Neural cell (in vitro differentiated cells): ENCODE results near the gene GGCX. TPM values are rescaled to one million over a fixed set of nuclear protein-coding genes. Genes with fewer than 3 reads are reported as not detected.

ENCODE experiments used
- H2AFZ ChIP-seq: fragments of 200-600, 300-800 bp; sonication (generic), shearing (Covaris generic); 2 replicates; pipeline ENCODE4 v1.6.0; 2014; ENCODE audit warnings: low read depth, mild to moderate bottlenecking, antibody characterized with exemption, low read length, moderate library complexity
- H3F3A ChIP-seq: fragments of 200-600 bp; shearing (Covaris generic); 2 replicates; pipeline ENCODE4 v1.6.1; 2016; ENCODE audit warnings: mild to moderate bottlenecking, moderate library complexity, mixed read lengths, antibody characterized with exemption, low read length; ENCODE audit not compliant: insufficient read depth, poor library complexity, severe bottlenecking
- H3K27ac ChIP-seq: fragments of 200-600, 300-800 bp; sonication (generic), shearing (Covaris generic); 2 replicates; pipeline ENCODE4 v1.5.1; 2014; ENCODE audit warnings: mild to moderate bottlenecking, low read length, moderate library complexity
- H3K27me3 ChIP-seq: fragments of 300-800, 200-600 bp; sonication (generic), shearing (Covaris generic); 2 replicates; pipeline ENCODE4 v1.6.0; 2014; ENCODE audit warnings: mild to moderate bottlenecking, low read depth, low read length, moderate library complexity; ENCODE audit not compliant: insufficient read depth
- H3K36me3 ChIP-seq: fragments of 300-800, 200-600 bp; sonication (generic), shearing (Covaris generic); 2 replicates; pipeline ENCODE4 v1.5.1; 2014; ENCODE audit warnings: mild to moderate bottlenecking, antibody characterized with exemption, low read length, moderate library complexity; ENCODE audit not compliant: insufficient read depth
- H3K4me2 ChIP-seq: fragments of 300-800, 200-600 bp; sonication (generic), shearing (Covaris generic); 2 replicates; pipeline ENCODE4 v1.6.0; 2014; ENCODE audit warnings: mild to moderate bottlenecking, low read length
- H3K4me3 ChIP-seq: fragments of 300-800, 200-600 bp; sonication (generic), shearing (Covaris generic); 2 replicates; pipeline ENCODE4 v1.5.1; 2014; ENCODE audit warnings: mild to moderate bottlenecking, low read length, moderate library complexity
- H3K79me2 ChIP-seq: fragments of 200-600 bp; shearing (Covaris generic); replicated peaks from 2 replicates; pipeline ENCODE4 v1.6.0; 2014; ENCODE audit warnings: mild to moderate bottlenecking, low read length, moderate library complexity; ENCODE audit not compliant: insufficient read depth
- H3K9ac ChIP-seq: fragments of 300-800, 200-600 bp; sonication (generic), shearing (Covaris generic); 2 replicates; pipeline ENCODE4 v1.6.1; 2016; ENCODE audit warnings: mild to moderate bottlenecking, low read length, mixed read lengths
- H3K9me2 ChIP-seq: fragments of 200-600 bp; shearing (Covaris generic); 2 replicates; pipeline ENCODE4 v1.6.1; 2016; ENCODE audit warnings: mild to moderate bottlenecking, low read length, mixed read lengths; ENCODE audit not compliant: insufficient read depth
- H3K9me3 ChIP-seq: fragments of 200-600, 300-800 bp; sonication (generic), shearing (Covaris generic); 2 replicates; pipeline ENCODE4 v1.6.1; 2016; ENCODE audit warnings: mild to moderate bottlenecking, mixed run types, low read length, moderate library complexity, mixed read lengths
- H4K20me1 ChIP-seq: fragments of 200-600 bp; shearing (Covaris generic); 2 replicates; pipeline ENCODE4 v1.6.1; 2016; ENCODE audit warnings: mild to moderate bottlenecking, mixed run types; ENCODE audit not compliant: insufficient read depth
- EP300 ChIP-seq: fragments of 450-650 bp; conservative IDR thresholded peaks from 2 replicates; pipeline ENCODE4 v1.6.1; 2014; ENCODE audit warnings: antibody characterized with exemption, mild to moderate bottlenecking, moderate library complexity; ENCODE audit not compliant: poor library complexity, severe bottlenecking
- EZH2 ChIP-seq: fragments of 200-600, 300-800 bp; shearing (Covaris generic), sonication (generic); IDR thresholded peaks from 2 replicates; pipeline ENCODE4 v1.6.1; 2014; ENCODE audit warnings: antibody characterized with exemption, low read length, borderline replicate concordance, mild to moderate bottlenecking; ENCODE audit not compliant: insufficient read depth, poor library complexity, severe bottlenecking
- MXI1 ChIP-seq: fragments of 450-650 bp; conservative IDR thresholded peaks from 2 replicates; pipeline ENCODE4 v1.6.1; 2014; ENCODE audit warnings: antibody characterized with exemption, mild to moderate bottlenecking; ENCODE audit not compliant: poor library complexity, severe bottlenecking
- POLR2AphosphoS5 ChIP-seq: IDR thresholded peaks from 2 replicates; pipeline ENCODE4 v1.6.1; 2012
- RAD21 ChIP-seq: fragments of 450-650 bp; conservative IDR thresholded peaks from 2 replicates; pipeline ENCODE4 v1.6.1; 2014; ENCODE audit warnings: antibody characterized with exemption, mild to moderate bottlenecking, moderate library complexity
- SMC3 ChIP-seq: fragments of 450-650 bp; conservative IDR thresholded peaks from 2 replicates; pipeline ENCODE4 v1.6.1; 2014; ENCODE audit warnings: antibody characterized with exemption, mild to moderate bottlenecking, moderate library complexity; ENCODE audit not compliant: poor library complexity
- TAF1 ChIP-seq: IDR thresholded peaks from 2 replicates; pipeline ENCODE4 v1.6.1; 2012; ENCODE audit warnings: low read depth
- polyA plus RNA-seq: library from polyadenylated mRNA; depleted of rRNA; stranded (reverse); fragments of >200 nt; gene quantifications from 2 replicates; pipeline ENCODE4 v1.2.3, GENCODE V29; 2014
- TF ChIP-seq, protein P1 (sequence below): fragments of 450-650 bp; IDR thresholded peaks from 2 replicates; pipeline ENCODE4 v1.5.1; 2014; ENCODE audit warnings: antibody characterized with exemption, mild to moderate bottlenecking, moderate library complexity; ENCODE audit not compliant: poor library complexity, severe bottlenecking
- TF ChIP-seq, protein P2 (sequence below): IDR thresholded peaks from 2 replicates; pipeline ENCODE4 v1.6.1; 2012; ENCODE audit warnings: borderline replicate concordance

The GGCX gene
- polyA plus RNA-seq, 1 donor from 2014 or later: 41.4 TPM

DNA sequence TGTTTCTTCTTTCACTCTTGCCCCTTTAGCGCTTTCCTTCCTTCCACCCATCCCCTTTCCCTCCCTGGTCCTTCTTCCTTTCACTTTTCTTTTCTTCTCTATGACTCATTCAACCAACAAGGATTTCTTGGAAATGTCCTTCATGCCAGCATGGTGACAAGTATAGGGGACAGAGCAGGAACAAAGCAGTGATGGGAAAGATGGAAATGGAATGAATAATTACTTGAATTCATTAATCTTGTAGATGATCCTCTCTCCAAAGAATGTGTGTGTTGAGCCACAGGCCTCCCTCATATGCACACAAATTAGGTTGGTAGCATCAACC lies 24.4 kb upstream of the GGCX start:
- no peak overlapping the region for H2AFZ ChIP-seq
- H3K9me2 ChIP-seq: no peaks in the 10 kb centered on the region
- no peaks in the 10 kb centered on the region for H3K36me3 ChIP-seq
- H3K9me3 ChIP-seq: no peaks in the 10 kb centered on the region
- no peak overlapping the region for H3K27ac ChIP-seq
- H3K79me2 ChIP-seq: no peaks in the 10 kb centered on the region
- H3K27me3 ChIP-seq: peaks cover 42% of the 10 kb centered on the region
- no peak overlapping the region for H3K4me2 ChIP-seq
- H3F3A ChIP-seq: no peaks in the 10 kb centered on the region
- no peak overlapping the region for H3K9ac ChIP-seq
- H3K4me3 ChIP-seq: no peak overlapping the region
- TF ChIP-seq RAD21 (no peak), EP300 (no peak), SMC3 (no peak), MXI1 (no peak), EZH2 (no peak), TAF1 (no peak), POLR2AphosphoS5 (no peak)
- TF ChIP-seq, protein P1, sequence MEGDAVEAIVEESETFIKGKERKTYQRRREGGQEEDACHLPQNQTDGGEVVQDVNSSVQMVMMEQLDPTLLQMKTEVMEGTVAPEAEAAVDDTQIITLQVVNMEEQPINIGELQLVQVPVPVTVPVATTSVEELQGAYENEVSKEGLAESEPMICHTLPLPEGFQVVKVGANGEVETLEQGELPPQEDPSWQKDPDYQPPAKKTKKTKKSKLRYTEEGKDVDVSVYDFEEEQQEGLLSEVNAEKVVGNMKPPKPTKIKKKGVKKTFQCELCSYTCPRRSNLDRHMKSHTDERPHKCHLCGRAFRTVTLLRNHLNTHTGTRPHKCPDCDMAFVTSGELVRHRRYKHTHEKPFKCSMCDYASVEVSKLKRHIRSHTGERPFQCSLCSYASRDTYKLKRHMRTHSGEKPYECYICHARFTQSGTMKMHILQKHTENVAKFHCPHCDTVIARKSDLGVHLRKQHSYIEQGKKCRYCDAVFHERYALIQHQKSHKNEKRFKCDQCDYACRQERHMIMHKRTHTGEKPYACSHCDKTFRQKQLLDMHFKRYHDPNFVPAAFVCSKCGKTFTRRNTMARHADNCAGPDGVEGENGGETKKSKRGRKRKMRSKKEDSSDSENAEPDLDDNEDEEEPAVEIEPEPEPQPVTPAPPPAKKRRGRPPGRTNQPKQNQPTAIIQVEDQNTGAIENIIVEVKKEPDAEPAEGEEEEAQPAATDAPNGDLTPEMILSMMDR: no peak
- TF ChIP-seq, protein P2, sequence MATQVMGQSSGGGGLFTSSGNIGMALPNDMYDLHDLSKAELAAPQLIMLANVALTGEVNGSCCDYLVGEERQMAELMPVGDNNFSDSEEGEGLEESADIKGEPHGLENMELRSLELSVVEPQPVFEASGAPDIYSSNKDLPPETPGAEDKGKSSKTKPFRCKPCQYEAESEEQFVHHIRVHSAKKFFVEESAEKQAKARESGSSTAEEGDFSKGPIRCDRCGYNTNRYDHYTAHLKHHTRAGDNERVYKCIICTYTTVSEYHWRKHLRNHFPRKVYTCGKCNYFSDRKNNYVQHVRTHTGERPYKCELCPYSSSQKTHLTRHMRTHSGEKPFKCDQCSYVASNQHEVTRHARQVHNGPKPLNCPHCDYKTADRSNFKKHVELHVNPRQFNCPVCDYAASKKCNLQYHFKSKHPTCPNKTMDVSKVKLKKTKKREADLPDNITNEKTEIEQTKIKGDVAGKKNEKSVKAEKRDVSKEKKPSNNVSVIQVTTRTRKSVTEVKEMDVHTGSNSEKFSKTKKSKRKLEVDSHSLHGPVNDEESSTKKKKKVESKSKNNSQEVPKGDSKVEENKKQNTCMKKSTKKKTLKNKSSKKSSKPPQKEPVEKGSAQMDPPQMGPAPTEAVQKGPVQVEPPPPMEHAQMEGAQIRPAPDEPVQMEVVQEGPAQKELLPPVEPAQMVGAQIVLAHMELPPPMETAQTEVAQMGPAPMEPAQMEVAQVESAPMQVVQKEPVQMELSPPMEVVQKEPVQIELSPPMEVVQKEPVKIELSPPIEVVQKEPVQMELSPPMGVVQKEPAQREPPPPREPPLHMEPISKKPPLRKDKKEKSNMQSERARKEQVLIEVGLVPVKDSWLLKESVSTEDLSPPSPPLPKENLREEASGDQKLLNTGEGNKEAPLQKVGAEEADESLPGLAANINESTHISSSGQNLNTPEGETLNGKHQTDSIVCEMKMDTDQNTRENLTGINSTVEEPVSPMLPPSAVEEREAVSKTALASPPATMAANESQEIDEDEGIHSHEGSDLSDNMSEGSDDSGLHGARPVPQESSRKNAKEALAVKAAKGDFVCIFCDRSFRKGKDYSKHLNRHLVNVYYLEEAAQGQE: no peak
- H4K20me1 ChIP-seq: no peaks in the 10 kb centered on the region

DNA sequence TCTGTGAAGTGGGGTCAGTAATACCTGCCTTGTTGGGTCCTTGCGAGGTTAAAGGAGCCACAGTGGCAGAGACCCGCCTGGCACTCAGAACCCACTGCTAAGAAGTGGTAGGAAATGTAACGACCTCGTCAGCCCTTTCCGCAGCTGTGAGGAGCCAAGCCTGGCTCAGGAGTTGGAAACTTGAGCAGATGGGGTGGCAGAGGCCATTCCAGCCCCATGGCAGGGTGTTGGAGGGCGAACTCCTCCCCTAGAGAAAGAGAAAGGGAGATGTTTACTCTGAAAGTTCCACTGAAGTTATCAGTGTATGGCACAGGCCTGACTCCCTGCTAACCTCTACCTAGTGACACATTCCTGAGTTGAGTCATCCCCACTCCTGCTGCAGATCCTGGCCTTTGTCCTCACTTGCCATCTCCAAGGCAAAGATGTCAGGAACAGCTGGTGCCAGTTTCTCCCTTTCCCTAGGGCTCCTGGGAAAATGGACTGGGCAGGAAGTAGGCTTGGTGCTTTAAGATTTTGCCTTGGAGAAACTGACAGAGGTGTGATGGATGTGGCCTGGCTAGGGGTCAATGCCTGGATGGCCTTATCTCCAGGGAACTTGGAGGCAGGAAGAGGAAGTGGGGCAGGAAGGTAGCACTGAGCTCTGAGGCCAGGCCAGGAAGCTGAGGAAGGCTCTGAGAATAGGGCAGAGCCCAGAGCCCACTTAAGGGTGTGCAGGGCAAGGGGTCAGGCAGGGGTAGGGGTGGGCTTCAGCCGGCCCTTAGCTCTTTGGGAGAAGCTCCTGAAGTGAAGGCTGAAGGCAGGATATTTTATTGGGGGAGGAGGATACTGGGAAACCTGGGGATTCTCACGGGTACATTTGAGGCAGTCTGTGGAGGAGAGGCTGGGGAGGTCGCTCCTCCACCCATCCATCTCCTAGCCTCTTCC lies 23.8 kb upstream of the GGCX start:
- Histone ChIP-seq H3K9me3 (no peaks in the 10 kb centered on the region), H3K79me2 (no peaks in the 10 kb centered on the region), H3K4me2 (no peak overlapping the region), H3F3A (no peaks in the 10 kb centered on the region), H3K9ac (no peak overlapping the region), H3K27me3 (peaks cover 42% of the 10 kb centered on the region), H3K36me3 (no peaks in the 10 kb centered on the region), H3K4me3 (no peak overlapping the region), H2AFZ (no peak overlapping the region), H4K20me1 (no peaks in the 10 kb centered on the region), H3K9me2 (no peaks in the 10 kb centered on the region), H3K27ac (no peak overlapping the region)
- no peak for TF ChIP-seq RAD21
- no peak for TF ChIP-seq EP300
- TF ChIP-seq EZH2: no peak
- TF ChIP-seq, protein P1: no peak
